IMR-90 (cell line): ENCODE results near the gene MAOB. TPM values are rescaled to one million over a fixed set of nuclear protein-coding genes. Genes with fewer than 3 reads are reported as not detected.

Experiments
- ATAC-seq: fragments of 200-7000 bp; cut with Tn5 transposase; 2 replicates; pipeline ENCODE4 v1.9.1; 2020; ENCODE audit warnings: low read depth, mild to moderate bottlenecking, moderate library complexity
- Bru-seq: library from RNA; stranded (reverse); fragments of 400-500 nt; gene quantifications from one replicate; lab custom pipeline; 2021; lab: Mats Ljungman, UMichigan
- BruChase-seq, 2 experiments: library from RNA; stranded (reverse); fragments of 400-500 nt; gene quantifications; one replicate each; lab custom pipeline; 2021; lab: Mats Ljungman, UMichigan
- BruUV-seq: library from RNA; stranded (reverse); fragments of 400-500 nt; replicated peaks from 2 replicates; lab custom pipeline; 2021; lab: Mats Ljungman, UMichigan
- CTCF ChIA-PET: fragments of 300-600 bp; formaldehyde crosslinking; extraction: SDS; loops from one replicate; lab custom pipeline; 2021; ENCODE audit warnings: antibody characterized with exemption; lab: Yijun Ruan, JAX
- POLR2A ChIA-PET: fragments of 300-600 bp; sonication (Branson Sonifier 250); formaldehyde crosslinking; loops from one replicate; lab custom pipeline; 2022; ENCODE audit warnings: antibody characterized with exemption; ENCODE audit not compliant: unreplicated experiment; lab: Charles Lee
- DNase-seq: peaks from one replicate; pipeline ENCODE4 v3.0.0; 2013
- H2AFZ ChIP-seq: replicated peaks from 2 replicates; pipeline ENCODE3; 2013; ENCODE audit warnings: low read length, mild to moderate bottlenecking; ENCODE audit not compliant: poor library complexity
- H2AK5ac ChIP-seq: 2 replicates; pipeline ENCODE4 v1.6.1; 2013; ENCODE audit warnings: low read depth, low read length, inconsistent platforms
- H2AK9ac ChIP-seq: replicated peaks from 2 replicates; pipeline ENCODE3; 2013; ENCODE audit warnings: mild to moderate bottlenecking, low read depth, low read length, moderate library complexity; ENCODE audit not compliant: poor library complexity
- H2BK120ac ChIP-seq: 2 replicates; pipeline ENCODE4 v1.6.1; 2013; ENCODE audit warnings: low read depth, low read length, inconsistent platforms
- H2BK15ac ChIP-seq: 3 replicates; pipeline ENCODE4 v1.6.1; 2013; ENCODE audit warnings: low read depth, low read length, inconsistent platforms
- H2BK20ac ChIP-seq: 2 replicates; pipeline ENCODE4 v1.6.1; 2013; ENCODE audit warnings: low read depth, mild to moderate bottlenecking, inconsistent platforms, low read length, moderate library complexity
- H2BK5ac ChIP-seq: 2 replicates; pipeline ENCODE4 v1.6.1; 2013; ENCODE audit warnings: mild to moderate bottlenecking, low read depth, low read length, inconsistent platforms; ENCODE audit not compliant: poor library complexity, severe bottlenecking
- H3K14ac ChIP-seq: replicated peaks from 2 replicates; pipeline ENCODE4 v1.6.1; 2013; ENCODE audit warnings: low read depth, low read length, inconsistent platforms
- H3K18ac ChIP-seq: 2 replicates; pipeline ENCODE4 v1.6.1; 2013; ENCODE audit warnings: low read depth, low read length, control low read depth
- H3K23ac ChIP-seq: 2 replicates; pipeline ENCODE4 v1.6.1; 2013; ENCODE audit warnings: low read depth, low read length, inconsistent platforms
- H3K27ac ChIP-seq: 2 replicates; pipeline ENCODE4 v1.5.1; 2013; ENCODE audit warnings: mild to moderate bottlenecking, control low read depth, low read length; ENCODE audit not compliant: insufficient read depth
- H3K27me3 ChIP-seq: 2 replicates; pipeline ENCODE4 v1.6.1; 2013; ENCODE audit warnings: low read length; ENCODE audit not compliant: control insufficient read depth, insufficient read depth
- H3K36me3 ChIP-seq: 2 replicates; pipeline ENCODE4 v1.6.1; 2013; ENCODE audit warnings: low read length, mixed read lengths; ENCODE audit not compliant: control insufficient read depth, insufficient read depth
- H3K4ac ChIP-seq: 2 replicates; pipeline ENCODE4 v1.6.1; 2013; ENCODE audit warnings: low read depth, low read length, inconsistent platforms
- H3K4me1 ChIP-seq: 2 replicates; pipeline ENCODE4 v1.6.1; 2013; ENCODE audit warnings: low read length, mixed read lengths; ENCODE audit not compliant: control insufficient read depth, insufficient read depth
- H3K4me2 ChIP-seq: 2 replicates; pipeline ENCODE4 v1.6.1; 2013; ENCODE audit warnings: low read depth, mild to moderate bottlenecking, control low read depth, low read length, moderate library complexity
- H3K4me3 ChIP-seq: 2 replicates; pipeline ENCODE4 v1.5.1; 2013; ENCODE audit warnings: low read depth, mild to moderate bottlenecking, control low read depth, low read length, moderate library complexity; ENCODE audit not compliant: insufficient read depth
- H3K56ac ChIP-seq: 2 replicates; pipeline ENCODE4 v1.6.1; 2013; ENCODE audit warnings: low read length, inconsistent platforms; ENCODE audit not compliant: insufficient read depth; ENCODE audit errors: extremely low read depth
- H3K79me1 ChIP-seq, 2 experiments: 2 replicates each; pipeline ENCODE4 v1.6.1; 2013; ENCODE audit warnings: low read length in 2 of 2, inconsistent platforms in 1 of 2, low read depth in 1 of 2
- H3K9ac ChIP-seq: 2 replicates; pipeline ENCODE4 v1.6.1; 2013; ENCODE audit warnings: low read depth, low read length, control low read depth
- H3K9me1 ChIP-seq: 2 replicates; pipeline ENCODE4 v1.6.1; 2013; ENCODE audit warnings: low read length, inconsistent platforms; ENCODE audit not compliant: insufficient read depth
- H3K9me3 ChIP-seq: 2 replicates; pipeline ENCODE4 v1.6.1; 2013; ENCODE audit warnings: low read length; ENCODE audit not compliant: control insufficient read depth, insufficient read depth
- H4K20me1 ChIP-seq: 2 replicates; pipeline ENCODE4 v1.6.1; 2013; ENCODE audit warnings: low read length, inconsistent platforms; ENCODE audit not compliant: insufficient read depth
- H4K5ac ChIP-seq: 2 replicates; pipeline ENCODE4 v1.6.1; 2013; ENCODE audit warnings: mild to moderate bottlenecking, low read depth, low read length, control low read depth
- H4K8ac ChIP-seq, 2 experiments: 2 replicates each; pipeline ENCODE4 v1.6.1; 2013; ENCODE audit warnings: low read depth in 2 of 2, low read length in 2 of 2, control low read depth in 1 of 2, inconsistent platforms in 1 of 2
- H4K91ac ChIP-seq: 2 replicates; pipeline ENCODE4 v1.6.1; 2013; ENCODE audit warnings: low read depth, low read length, inconsistent platforms; ENCODE audit not compliant: insufficient read depth
- CEBPB ChIP-seq: IDR thresholded peaks from 2 replicates; pipeline ENCODE4 v1.6.1; 2012; ENCODE audit warnings: low read depth, low read length, improper control_type of control experiment
- CHD1 ChIP-seq: IDR thresholded peaks from 2 replicates; pipeline ENCODE4 v1.6.1; 2012; ENCODE audit warnings: low read depth, low read length, improper control_type of control experiment
- FOS ChIP-seq: fragments of 150-350 bp; IDR thresholded peaks from 2 replicates; pipeline ENCODE4 v1.6.1; 2016; ENCODE audit warnings: low read depth, low read length
- MAZ ChIP-seq: IDR thresholded peaks from 2 replicates; pipeline ENCODE4 v1.6.1; 2012; ENCODE audit warnings: low read depth, mild to moderate bottlenecking, low read length, improper control_type of control experiment, moderate library complexity, borderline replicate concordance
- RAD21 ChIP-seq: IDR thresholded peaks from 2 replicates; pipeline ENCODE4 v1.6.1; 2012; ENCODE audit warnings: low read length, improper control_type of control experiment
- RCOR1 ChIP-seq: IDR thresholded peaks from 2 replicates; pipeline ENCODE4 v1.6.1; 2012; ENCODE audit warnings: mild to moderate bottlenecking, low read length, improper control_type of control experiment; ENCODE audit not compliant: insufficient replicate concordance
- USF2 ChIP-seq: fragments of 150-350 bp; IDR thresholded peaks from 2 replicates; pipeline ENCODE4 v1.6.1; 2017; ENCODE audit warnings: mild to moderate bottlenecking, antibody characterized with exemption, low read length, low read depth
- WGBS, 2 experiments: methylation state at CpG; one replicate each; pipeline versions ENCODE4 v1.1.5 to v1.1.7; 2013; ENCODE audit warnings: missing lambda C conversion rate in 2 of 2; ENCODE audit not compliant: insufficient read length in 1 of 2; ENCODE audit errors: extremely low coverage in 2 of 2; 5-methylcytosine and 5-hydroxymethylcytosine counted together
- dilution Hi-C: fragments of 300-500 bp; cut with HindIII; formaldehyde crosslinking; loops from one replicate; pipeline ENCODE4 v1.14.3; 2018; ENCODE audit warnings: low sequenced_read_pairs; ENCODE audit not compliant: unreplicated experiment
- in situ Hi-C: fragments of 300-500 bp; cut with MboI; formaldehyde crosslinking; loops from 3 replicates; pipeline ENCODE4 v1.14.3; 2019; ENCODE audit warnings: low sequenced_read_pairs, inconsistent platforms, mixed read lengths
- intact Hi-C: fragments of 100-400 bp; cut with micrococcal nuclease; formaldehyde crosslinking; loops from 2 replicates; pipeline ENCODE4 v1.10.0; 2022
- long read RNA-seq: library from polyadenylated mRNA; unstranded; transcript quantifications from one replicate; pipeline ENCODE4 v2.0.0, GENCODE V29; 2021; ENCODE audit not compliant: unreplicated experiment
- polyA plus RNA-seq, 3 experiments: library from polyadenylated mRNA; depleted of rRNA; stranded (reverse); fragments of >200 nt; gene quantifications; 2 replicates each; pipeline ENCODE4 v1.2.3, GENCODE V29; 2012; ENCODE audit warnings: low replicate concordance in 1 of 3
- total RNA-seq: library from RNA; depleted of rRNA; stranded (reverse); fragments of >200 nt; gene quantifications from 2 replicates; pipeline ENCODE4 v1.2.3, GENCODE V29; 2012; rRNA removed
- TF ChIP-seq, protein P1 (sequence below): fragments of 150-350 bp; IDR thresholded peaks from 2 replicates; pipeline ENCODE4 v1.6.1; 2016; ENCODE audit warnings: low read depth, mild to moderate bottlenecking, low read length, moderate library complexity, borderline replicate concordance

Gene MAOB
- total RNA-seq (0.28 and 0.36 TPM in 2 replicates), polyA plus RNA-seq (2012; rRNA removed) (0.43 and 0.46 TPM in 2 replicates), Bru-seq, nascent RNA (percentile 4 among the genes with signal in this experiment), BruChase-seq, experiment 1, labeled RNA remaining after a 6-hour chase (percentile 3 among the genes with signal in this experiment), BruChase-seq, experiment 2, labeled RNA remaining after a 2-hour chase (percentile 2 among the genes with signal in this experiment)
- 0.11 and 0.15 TPM in 2 replicates for polyA plus RNA-seq (2012; cell fraction: cytosol; rRNA removed)
- 0.04 and 0.19 TPM in 2 replicates for polyA plus RNA-seq (2012; cell fraction: nucleus; rRNA removed; ENCODE audit: low replicate concordance)
- long read RNA-seq = 0 reads

DNA sequence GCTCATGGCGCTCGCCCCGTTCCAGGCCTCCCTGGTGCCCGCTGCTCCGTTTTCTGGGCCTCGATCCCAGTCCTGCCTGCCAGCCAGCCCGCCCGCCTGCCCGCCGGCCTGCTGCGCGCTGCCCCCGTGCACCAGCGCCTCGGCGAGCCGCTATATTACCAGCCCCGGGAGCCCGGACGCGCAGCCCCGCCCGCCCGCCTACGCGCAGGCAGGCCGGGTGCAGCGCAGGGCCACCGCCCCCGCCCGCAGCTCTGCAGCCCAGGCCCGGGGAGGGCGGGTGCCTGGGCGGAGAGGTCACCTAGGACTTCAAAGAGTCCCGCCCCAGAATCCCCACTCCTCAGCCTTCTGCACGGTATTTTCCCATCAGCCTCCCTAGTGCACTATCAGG is at the start of gene MAOB:
MAOB (minus strand) TSS at position 157 of the 388 bp plus-strand sequence; CDS start at position 6, 151 bp downstream.
- Histone ChIP-seq H3K14ac (no peak within 1 kb of the TSS), H3K4me1 (no peaks in the 10 kb centered on the region), H2BK15ac (no peak within 1 kb of the TSS), H3K4me2 (no peak within 1 kb of the TSS), H2BK5ac (no peak within 1 kb of the TSS), H3K9me3 (no peaks in the 10 kb centered on the region), H3K79me1 (no peaks in the 10 kb centered on the region), H3K4me3 (no peak within 1 kb of the TSS), H2AK5ac (no peak within 1 kb of the TSS), H4K91ac (no peak within 1 kb of the TSS), H3K27ac (no peak within 1 kb of the TSS), H4K5ac (no peak within 1 kb of the TSS), H2AK9ac (no peak within 1 kb of the TSS), H3K9me1 (no peaks in the 10 kb centered on the region), H3K23ac (no peak within 1 kb of the TSS), H2BK20ac (no peak within 1 kb of the TSS), H3K56ac (no peak within 1 kb of the TSS), H4K8ac (no peak within 1 kb of the TSS), H3K18ac (no peak within 1 kb of the TSS), H2BK120ac (no peak within 1 kb of the TSS), H3K9ac (no peak within 1 kb of the TSS), H4K20me1 (no peaks in the 10 kb centered on the region), H3K27me3 (peaks cover 17% of the 10 kb centered on the region), H2AFZ (no peak within 1 kb of the TSS), H3K36me3 (no peaks in the 10 kb centered on the region), H3K4ac (no peak within 1 kb of the TSS)
- WGBS, 2 experiments = 27% methylated on average over 9 of the region's 36 CpGs; no CpG with 5 or more reads in 1 of the 2 experiments
- intact Hi-C loops (no loop called here), in situ Hi-C loops (no loop called here), dilution Hi-C loops (no loop called here)
- ChIA-PET POLR2A (no interaction called here), CTCF (no interaction called here)
- no TSS peak for BruUV-seq
- TF ChIP-seq RCOR1 (no peak), FOS (no peak), MAZ (no peak), USF2 (no peak), RAD21 (no peak), CEBPB (no peak), CHD1 (no peak)
- TF ChIP-seq, protein P1, sequence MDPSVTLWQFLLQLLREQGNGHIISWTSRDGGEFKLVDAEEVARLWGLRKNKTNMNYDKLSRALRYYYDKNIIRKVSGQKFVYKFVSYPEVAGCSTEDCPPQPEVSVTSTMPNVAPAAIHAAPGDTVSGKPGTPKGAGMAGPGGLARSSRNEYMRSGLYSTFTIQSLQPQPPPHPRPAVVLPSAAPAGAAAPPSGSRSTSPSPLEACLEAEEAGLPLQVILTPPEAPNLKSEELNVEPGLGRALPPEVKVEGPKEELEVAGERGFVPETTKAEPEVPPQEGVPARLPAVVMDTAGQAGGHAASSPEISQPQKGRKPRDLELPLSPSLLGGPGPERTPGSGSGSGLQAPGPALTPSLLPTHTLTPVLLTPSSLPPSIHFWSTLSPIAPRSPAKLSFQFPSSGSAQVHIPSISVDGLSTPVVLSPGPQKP = no peak
- ATAC-seq (peak; percentile 56), DNase-seq (no peak)
